RWPE2 (cell line): ENCODE results near the gene ZNF747.
"Not testable (repeated sequence)": the region's sequence is repeated elsewhere in the genome, so short reads cannot be mapped to it uniquely, and the experiment has no call there.

Experiments
- ATAC-seq: fragments of 200-7000 bp; cut with Tn5 transposase; 3 replicates; pipeline ENCODE4 v1.9.1; 2021; ENCODE audit warnings: low read depth
- DNase-seq: peaks from one replicate; pipeline ENCODE4 v3.0.0-alpha.2; 2020; ENCODE audit warnings: low spot score
- H3K27ac ChIP-seq: fragments of 450-650 bp; 2 replicates; pipeline ENCODE4 v1.5.1; 2017; ENCODE audit warnings: mild to moderate bottlenecking; ENCODE audit not compliant: poor library complexity, severe bottlenecking
- H3K27me3 ChIP-seq: fragments of 250-450 bp; sonication (Bioruptor Pico); 2 replicates; pipeline ENCODE4 v1.5.1; 2021; ENCODE audit warnings: mild to moderate bottlenecking, moderate library complexity; ENCODE audit not compliant: insufficient read depth, poor library complexity, severe bottlenecking
- H3K36me3 ChIP-seq: fragments of 250-450 bp; sonication (Bioruptor Pico); 2 replicates; pipeline ENCODE4 v1.5.1; 2020; ENCODE audit warnings: low read depth, mild to moderate bottlenecking, moderate library complexity
- H3K4me1 ChIP-seq: fragments of 250-450 bp; sonication (Bioruptor Pico); 2 replicates; pipeline ENCODE4 v1.5.1; 2021; ENCODE audit warnings: mild to moderate bottlenecking, moderate library complexity; ENCODE audit not compliant: insufficient read depth, poor library complexity, severe bottlenecking
- H3K4me3 ChIP-seq: fragments of 250-450 bp; sonication (Bioruptor Pico); 2 replicates; pipeline ENCODE4 v1.5.1; 2021; ENCODE audit warnings: mild to moderate bottlenecking, moderate library complexity; ENCODE audit not compliant: severe bottlenecking
- H3K9me3 ChIP-seq: fragments of 250-450 bp; sonication (Bioruptor Pico); 2 replicates; pipeline ENCODE4 v1.5.1; 2021; ENCODE audit warnings: mild to moderate bottlenecking, moderate library complexity; ENCODE audit not compliant: severe bottlenecking
- TF ChIP-seq, protein P1 (sequence below): fragments of 450-650 bp; IDR thresholded peaks from one replicate; pipeline ENCODE4 v1.5.1; 2017; ENCODE audit warnings: mild to moderate bottlenecking, moderate library complexity; ENCODE audit not compliant: poor library complexity, severe bottlenecking

Gene ZNF747

DNA sequence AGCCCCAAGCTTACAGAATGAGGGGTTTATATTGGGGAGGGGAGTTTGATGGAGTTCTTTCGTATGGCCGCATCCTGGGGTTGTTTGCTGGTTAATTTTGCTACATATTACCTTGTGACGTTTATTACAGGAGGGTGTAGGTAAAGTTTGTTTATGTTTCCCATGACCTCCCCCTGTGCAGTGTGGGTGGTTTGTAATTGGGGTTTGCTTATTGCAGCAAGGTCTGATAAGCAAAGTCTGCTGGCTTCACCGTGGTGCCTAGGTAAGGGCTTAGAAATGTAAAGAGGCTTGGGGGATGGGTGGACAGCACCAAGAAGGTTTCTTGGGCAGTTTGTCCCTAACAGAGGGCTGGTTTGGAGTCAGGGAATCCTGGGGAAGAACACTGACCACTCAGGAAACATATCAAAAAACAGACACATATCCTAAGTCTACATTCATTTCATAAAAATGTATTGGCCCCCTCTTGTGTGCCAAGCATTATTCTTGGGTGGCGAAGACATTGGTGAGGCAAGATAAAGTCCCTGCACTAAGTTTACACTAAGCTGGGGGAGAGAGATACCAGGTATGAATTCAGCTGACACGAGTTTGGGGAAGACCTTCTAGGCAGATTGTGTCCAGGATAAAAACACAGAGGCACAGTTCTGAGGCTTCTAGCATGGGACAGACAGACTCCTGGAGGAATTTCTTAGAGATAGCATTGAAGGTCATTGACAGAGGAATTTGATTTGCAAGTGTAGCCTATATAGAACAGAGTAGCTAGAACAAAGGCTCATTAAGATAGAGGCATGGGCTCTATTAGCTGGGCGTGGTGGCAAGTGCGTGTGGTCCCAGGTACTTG, 14.0 kb upstream of the ZNF747 start:
- Histone ChIP-seq H3K4me3 (no peak overlapping the region), H3K27ac (no peak overlapping the region), H3K4me1 (no peaks in the 10 kb centered on the region), H3K27me3 (no peaks in the 10 kb centered on the region), H3K9me3 (no peaks in the 10 kb centered on the region), H3K36me3 (peaks cover 1% of the 10 kb centered on the region; the same call in 1 of the 2 replicates)
- ATAC-seq, result no peak; the same call in 2 of the 3 replicates
- DNase-seq, result no peak
- TF ChIP-seq, protein P1, sequence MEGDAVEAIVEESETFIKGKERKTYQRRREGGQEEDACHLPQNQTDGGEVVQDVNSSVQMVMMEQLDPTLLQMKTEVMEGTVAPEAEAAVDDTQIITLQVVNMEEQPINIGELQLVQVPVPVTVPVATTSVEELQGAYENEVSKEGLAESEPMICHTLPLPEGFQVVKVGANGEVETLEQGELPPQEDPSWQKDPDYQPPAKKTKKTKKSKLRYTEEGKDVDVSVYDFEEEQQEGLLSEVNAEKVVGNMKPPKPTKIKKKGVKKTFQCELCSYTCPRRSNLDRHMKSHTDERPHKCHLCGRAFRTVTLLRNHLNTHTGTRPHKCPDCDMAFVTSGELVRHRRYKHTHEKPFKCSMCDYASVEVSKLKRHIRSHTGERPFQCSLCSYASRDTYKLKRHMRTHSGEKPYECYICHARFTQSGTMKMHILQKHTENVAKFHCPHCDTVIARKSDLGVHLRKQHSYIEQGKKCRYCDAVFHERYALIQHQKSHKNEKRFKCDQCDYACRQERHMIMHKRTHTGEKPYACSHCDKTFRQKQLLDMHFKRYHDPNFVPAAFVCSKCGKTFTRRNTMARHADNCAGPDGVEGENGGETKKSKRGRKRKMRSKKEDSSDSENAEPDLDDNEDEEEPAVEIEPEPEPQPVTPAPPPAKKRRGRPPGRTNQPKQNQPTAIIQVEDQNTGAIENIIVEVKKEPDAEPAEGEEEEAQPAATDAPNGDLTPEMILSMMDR, result no peak

DNA sequence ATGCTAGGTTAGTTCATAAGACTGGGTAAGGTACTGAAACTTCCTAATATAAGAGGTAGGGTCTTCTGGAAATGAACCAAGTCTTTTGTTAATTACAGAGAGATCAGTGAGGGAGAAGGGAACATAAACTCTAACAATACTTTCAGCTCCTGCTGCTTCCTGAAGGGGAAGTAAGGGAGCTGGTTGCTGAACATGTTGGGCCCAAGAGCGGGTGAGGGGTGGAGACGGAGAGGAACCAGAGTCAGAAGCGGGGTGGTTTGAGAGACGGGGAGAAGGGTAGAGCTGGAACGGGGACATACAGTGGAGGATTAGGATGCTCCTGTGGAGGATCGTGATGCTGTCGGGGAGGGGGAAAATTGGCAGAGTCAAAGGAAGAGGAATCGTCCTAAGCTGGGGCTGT, 11.5 kb upstream of the ZNF747 start:
- TF ChIP-seq, protein P1, result no peak
- DNase-seq (no peak), ATAC-seq (no peak)
- Histone ChIP-seq H3K36me3 (no peaks in the 10 kb centered on the region), H3K27me3 (no peaks in the 10 kb centered on the region), H3K9me3 (no peaks in the 10 kb centered on the region), H3K27ac (no peak overlapping the region), H3K4me1 (no peaks in the 10 kb centered on the region), H3K4me3 (no peak overlapping the region)

DNA sequence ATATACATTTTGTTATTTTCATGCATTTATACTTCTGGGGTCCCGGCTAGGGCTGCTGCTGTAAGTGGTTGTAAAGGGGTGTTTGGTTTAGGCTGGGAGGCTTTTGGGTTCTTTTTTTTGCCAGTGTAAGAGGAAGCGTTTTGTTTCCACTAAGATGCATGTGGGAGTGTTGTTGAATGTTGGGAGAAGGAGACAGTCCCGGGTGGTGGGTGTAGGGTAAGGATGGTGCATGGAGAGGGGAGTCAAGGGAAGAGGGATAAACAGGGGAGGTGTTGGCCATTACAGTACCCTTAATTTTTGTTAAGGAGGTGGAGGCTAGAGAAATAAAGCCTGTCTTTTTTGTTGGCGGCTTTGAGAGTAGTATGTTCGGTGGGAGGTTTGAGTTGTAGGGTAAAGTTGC, 8.4 kb upstream of the ZNF747 start:
- Histone ChIP-seq H3K4me3 (no peak overlapping the region), H3K4me1 (no peaks in the 10 kb centered on the region), H3K9me3 (no peaks in the 10 kb centered on the region), H3K27me3 (no peaks in the 10 kb centered on the region), H3K27ac (no peak overlapping the region), H3K36me3 (no peaks in the 10 kb centered on the region)
- DNase-seq, result no peak
- no peak for ATAC-seq
- TF ChIP-seq, protein P1, result no peak

DNA sequence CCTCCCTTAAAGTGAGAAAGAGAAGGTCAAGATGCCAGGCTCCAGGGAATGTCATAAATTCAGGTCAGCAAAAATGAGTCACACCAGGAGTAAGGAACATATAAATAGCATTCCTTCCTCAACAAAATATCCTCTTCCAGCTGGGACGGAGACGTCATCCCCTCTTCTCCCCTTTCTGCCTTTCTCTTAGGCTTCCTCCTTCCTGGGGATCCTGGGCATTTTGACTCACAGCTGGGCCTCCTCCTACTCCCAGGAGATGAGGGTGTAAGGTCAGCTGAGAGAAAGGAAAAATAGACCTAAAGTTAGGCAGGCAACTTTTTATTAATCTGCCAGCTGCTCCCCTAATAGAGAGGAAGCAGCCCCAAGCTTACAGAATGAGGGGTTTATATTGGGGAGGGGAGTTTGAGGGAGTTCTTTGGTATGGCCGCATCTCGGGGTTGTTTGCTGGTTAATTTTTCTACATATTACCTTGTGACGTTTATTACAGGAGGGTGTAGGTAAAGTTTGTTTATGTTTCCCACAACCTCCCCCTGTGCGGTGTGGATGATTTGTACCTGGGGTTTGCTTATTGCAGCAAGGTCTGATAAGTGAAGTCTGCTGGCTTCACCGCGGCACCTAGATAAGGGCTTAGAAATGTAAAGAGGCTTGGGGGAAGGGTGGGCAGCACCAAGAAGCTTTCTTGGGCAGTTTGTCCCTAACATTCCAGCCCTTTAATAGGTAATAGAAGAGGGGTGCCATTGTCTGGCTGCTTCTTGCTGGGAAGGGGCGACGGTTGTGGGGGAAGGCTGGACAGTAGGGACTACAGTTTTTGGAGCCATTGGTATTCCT, 7.1 kb upstream of the ZNF747 start:
- TF ChIP-seq, protein P1, result no peak
- Histone ChIP-seq H3K36me3 (peaks cover 3% of the 10 kb centered on the region; the same call in 1 of the 2 replicates), H3K27ac (no peak overlapping the region), H3K4me1 (no peaks in the 10 kb centered on the region), H3K4me3 (no peak overlapping the region), H3K9me3 (no peaks in the 10 kb centered on the region), H3K27me3 (no peaks in the 10 kb centered on the region)
- DNase-seq (no peak), ATAC-seq (peak; percentile 41; the same call in 1 of the 3 replicates)

DNA sequence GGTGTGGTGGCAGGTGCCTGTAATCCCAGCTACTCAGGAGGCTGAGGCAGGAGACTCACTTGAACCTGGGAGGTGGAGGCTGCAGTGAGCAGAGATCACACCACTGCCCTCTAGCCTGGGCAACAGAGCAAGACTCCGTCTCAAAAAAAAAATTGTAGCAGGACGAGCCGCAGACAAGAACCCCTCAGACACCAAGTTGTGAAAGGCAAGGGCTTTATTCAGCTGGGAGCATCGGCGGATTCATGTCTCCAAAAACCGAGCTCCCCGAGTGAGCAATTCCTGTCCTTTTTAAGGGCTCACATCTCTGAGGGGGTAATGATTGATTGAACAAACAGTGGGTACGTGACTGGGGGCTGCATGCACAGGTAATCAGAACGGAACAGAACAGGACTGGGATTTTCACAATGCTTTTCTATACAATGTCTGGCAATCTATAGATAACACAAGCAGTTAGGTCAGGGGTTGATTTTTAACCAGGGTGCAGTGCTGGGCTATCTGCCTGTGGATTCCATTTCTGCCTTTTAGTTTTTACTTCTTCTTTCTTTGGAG, 6.3 kb upstream of the ZNF747 start:
- not testable (repeated sequence) for H3K27me3 ChIP-seq, H3K9me3 ChIP-seq, DNase-seq, H3K36me3 ChIP-seq, ATAC-seq, H3K4me1 ChIP-seq, H3K27ac ChIP-seq, H3K4me3 ChIP-seq

DNA sequence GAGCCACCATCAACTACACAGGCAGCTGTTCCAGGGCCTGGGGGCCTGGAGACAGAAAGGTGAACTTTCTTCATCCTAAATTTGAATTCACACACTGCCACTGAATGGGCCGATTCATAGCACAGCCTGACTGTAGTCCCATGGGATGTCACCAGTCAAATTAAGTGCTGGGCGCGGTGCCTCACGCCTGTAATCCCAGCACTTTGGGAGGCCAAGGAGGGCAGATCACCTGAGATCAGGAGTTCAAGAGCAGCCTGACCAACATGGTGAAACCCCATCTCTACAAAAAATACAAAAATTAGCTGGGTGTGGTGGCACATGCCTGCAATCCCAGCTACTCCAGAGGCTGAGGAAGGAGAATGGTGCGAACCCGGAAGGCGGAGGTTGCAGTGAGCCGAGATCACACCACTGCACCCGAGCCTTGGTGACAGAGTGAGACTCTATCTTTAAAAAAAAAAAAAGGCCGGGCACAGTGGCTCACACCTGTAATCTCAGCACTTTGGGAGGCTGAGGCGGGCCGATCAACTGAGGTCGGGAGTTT, 5.4 kb upstream of the ZNF747 start:
- not testable (repeated sequence) for H3K27me3 ChIP-seq, DNase-seq, ATAC-seq, H3K27ac ChIP-seq, H3K4me1 ChIP-seq, H3K9me3 ChIP-seq, H3K4me3 ChIP-seq, H3K36me3 ChIP-seq
